ENCODE measurements around the gene MARVELD1. TPM values are rescaled to one million over a fixed set of nuclear protein-coding genes. Genes with fewer than 3 reads are reported as not detected.

The MARVELD1 gene
- total RNA-seq, 1 experiment from 2014 or later = 30.1 TPM

GRCh38 chr10:97761331-97761865 lies 47.9 kb downstream of the MARVELD1 start:
- TF ChIP-seq EZH2 (IDR thresholded peaks at IDR 0.05; ENCODE audit: borderline replicate concordance, low read depth, low read length, poor library complexity, severe bottlenecking) (no peak), CTCF (conservative IDR thresholded peaks at IDR 0.05; ENCODE audit: low read depth, low read length) (no peak)
- intact Hi-C loops (cut with micrococcal nuclease; ENCODE audit: unreplicated experiment) = no loop called here
- H3K9me3 ChIP-seq (ENCODE audit: low read depth, low read length, poor library complexity, severe bottlenecking) = no peaks in the 10 kb centered on the region
- H3K27ac ChIP-seq (ENCODE audit: low read depth, low read length, poor library complexity, severe bottlenecking) = no peak overlapping the region
- ChIA-PET CTCF (interaction anchor here (1.2 to 1.6 kb wide), 2 partner anchors 14 to 108 kb away, joined by 3 to 5 read pairs; no protein-coding TSS in a partner anchor), POLR2A (ENCODE audit: low non-redundant PET) (no interaction called here)
- DNase-seq (ENCODE audit: low spot score) = no peak
- no peaks in the 10 kb centered on the region for H3K4me1 ChIP-seq (ENCODE audit: insufficient read depth, low read length, poor library complexity, severe bottlenecking)
- H3K36me3 ChIP-seq (ENCODE audit: insufficient read depth, low read length, poor library complexity, severe bottlenecking) = peaks cover 7% of the 10 kb centered on the region
- H3K4me3 ChIP-seq (ENCODE audit: low read depth, low read length, poor library complexity, severe bottlenecking) = no peak overlapping the region
- H3K27me3 ChIP-seq (replicated peaks; ENCODE audit: insufficient read depth, low read depth, low read length, poor library complexity) = no peaks in the 10 kb centered on the region
- no TSS peak for BruUV-seq (replicated peaks)

DNA sequence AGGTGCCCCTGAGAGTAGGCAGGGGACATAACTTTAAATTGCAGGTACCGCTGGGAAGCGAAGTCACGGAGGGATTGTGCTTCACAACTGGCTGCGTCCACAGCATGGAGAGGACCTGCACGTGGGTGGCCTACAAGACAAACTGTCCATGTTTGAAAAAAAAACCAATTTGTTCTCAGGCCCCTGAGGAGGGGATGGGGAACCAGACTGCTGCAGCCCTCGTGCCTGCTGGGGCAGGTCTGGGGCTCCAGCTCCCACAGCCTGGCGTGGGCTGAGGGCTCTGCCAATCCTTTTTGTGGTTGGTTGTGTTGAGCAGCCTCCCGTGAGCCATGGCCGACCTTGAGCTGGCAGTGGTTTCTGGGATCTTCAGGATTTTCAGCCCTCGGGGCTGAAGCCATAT lies 48.5 kb downstream of the MARVELD1 start:
- TF ChIP-seq EZH2 (IDR thresholded peaks at IDR 0.05; ENCODE audit: borderline replicate concordance, low read depth, low read length, poor library complexity, severe bottlenecking) = no peak
- TF ChIP-seq CTCF (conservative IDR thresholded peaks at IDR 0.05; ENCODE audit: low read depth, low read length) = no peak
- POLR2A ChIA-PET (ENCODE audit: low non-redundant PET) = no interaction called here
- DNase-seq (ENCODE audit: low spot score) = no peak

GRCh38 chr10:97762816-97763215 lies 49.3 kb downstream of the MARVELD1 start:
- POLR2A ChIA-PET (ENCODE audit: low non-redundant PET) = no interaction called here
- intact Hi-C loops (cut with micrococcal nuclease; ENCODE audit: unreplicated experiment) = no loop called here

More for the DNA sequence above, 48.5 kb downstream of the MARVELD1 start:
- no peak overlapping the region for H3K27ac ChIP-seq (ENCODE audit: low read depth, low read length, poor library complexity, severe bottlenecking)
- peaks cover 7% of the 10 kb centered on the region for H3K36me3 ChIP-seq (ENCODE audit: insufficient read depth, low read length, poor library complexity, severe bottlenecking)
- H3K27me3 ChIP-seq (replicated peaks; ENCODE audit: insufficient read depth, low read depth, low read length, poor library complexity) = no peaks in the 10 kb centered on the region
- no peaks in the 10 kb centered on the region for H3K4me1 ChIP-seq (ENCODE audit: insufficient read depth, low read length, poor library complexity, severe bottlenecking)
- H3K4me3 ChIP-seq (ENCODE audit: low read depth, low read length, poor library complexity, severe bottlenecking) = no peak overlapping the region
- CTCF ChIA-PET = no interaction called here
- H3K9me3 ChIP-seq (ENCODE audit: low read depth, low read length, poor library complexity, severe bottlenecking) = no peaks in the 10 kb centered on the region
- BruUV-seq (replicated peaks) = no TSS peak
- intact Hi-C loops (cut with micrococcal nuclease; ENCODE audit: unreplicated experiment) = no loop called here

More at GRCh38 chr10:97762816-97763215, 49.3 kb downstream of the MARVELD1 start:
- Histone ChIP-seq H3K4me1 (ENCODE audit: insufficient read depth, low read length, poor library complexity, severe bottlenecking) (no peaks in the 10 kb centered on the region), H3K27ac (ENCODE audit: low read depth, low read length, poor library complexity, severe bottlenecking) (no peak overlapping the region), H3K27me3 (replicated peaks; ENCODE audit: insufficient read depth, low read depth, low read length, poor library complexity) (no peaks in the 10 kb centered on the region), H3K9me3 (ENCODE audit: low read depth, low read length, poor library complexity, severe bottlenecking) (no peaks in the 10 kb centered on the region), H3K4me3 (ENCODE audit: low read depth, low read length, poor library complexity, severe bottlenecking) (no peak overlapping the region), H3K36me3 (ENCODE audit: insufficient read depth, low read length, poor library complexity, severe bottlenecking) (peaks cover 7% of the 10 kb centered on the region)
- CTCF ChIA-PET = no interaction called here
- BruUV-seq (replicated peaks) = no TSS peak
- TF ChIP-seq EZH2 (IDR thresholded peaks at IDR 0.05; ENCODE audit: borderline replicate concordance, low read depth, low read length, poor library complexity, severe bottlenecking) = no peak
- TF ChIP-seq CTCF (conservative IDR thresholded peaks at IDR 0.05; ENCODE audit: low read depth, low read length) = no peak
- no peak for DNase-seq (ENCODE audit: low spot score)

Data from A673 (cell line).